IPS-20b (cell line): ENCODE results near the gene SEPTIN3.

Source experiments
- H3K27ac ChIP-seq: one replicate; pipeline ENCODE4 v1.5.1; 2013; ENCODE audit warnings: low read length
- H3K27me3 ChIP-seq: 2 replicates; pipeline ENCODE4 v1.6.1; 2013; ENCODE audit warnings: mild to moderate bottlenecking, low read length, inconsistent platforms; ENCODE audit not compliant: insufficient read depth
- H3K36me3 ChIP-seq: 2 replicates; pipeline ENCODE4 v1.6.1; 2013; ENCODE audit warnings: low read depth, mild to moderate bottlenecking, inconsistent platforms, low read length, moderate library complexity; ENCODE audit not compliant: insufficient read depth
- H3K4me1 ChIP-seq: 2 replicates; pipeline ENCODE4 v1.6.1; 2013; ENCODE audit warnings: mild to moderate bottlenecking, control low read depth, inconsistent platforms, low read length, moderate library complexity; ENCODE audit not compliant: insufficient read depth
- H3K4me3 ChIP-seq: 2 replicates; pipeline ENCODE4 v1.5.1; 2013; ENCODE audit warnings: mild to moderate bottlenecking, low read length, inconsistent platforms
- H3K9ac ChIP-seq: 2 replicates; pipeline ENCODE4 v1.6.1; 2013; ENCODE audit warnings: low read depth, mild to moderate bottlenecking, inconsistent platforms, low read length, moderate library complexity
- H3K9me3 ChIP-seq: 2 replicates; pipeline ENCODE4 v1.6.1; 2013; ENCODE audit warnings: mild to moderate bottlenecking, low read depth, low read length, inconsistent platforms; ENCODE audit not compliant: insufficient read depth

SEPTIN3 gene

DNA sequence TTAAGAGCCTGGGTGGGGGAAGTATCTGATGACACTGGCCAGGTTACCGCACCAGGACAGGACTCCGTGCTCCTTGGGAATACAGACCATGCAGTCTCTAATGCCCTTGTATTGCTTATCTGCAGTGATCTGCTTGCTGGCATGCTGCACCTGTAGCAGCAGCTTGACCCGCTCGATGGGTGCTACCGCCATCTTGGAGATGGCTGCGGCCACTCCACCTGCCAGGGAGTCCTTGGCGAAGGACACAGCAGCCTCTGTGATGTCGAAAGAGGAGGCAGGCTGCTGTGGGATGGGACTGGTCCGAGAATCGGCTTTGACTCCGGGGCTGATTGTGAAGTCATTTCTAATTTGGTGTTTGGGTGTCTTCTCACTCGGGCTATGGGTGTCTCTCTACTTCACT is 32.5 kb downstream of the SEPTIN3 start:
- Histone ChIP-seq H3K27ac (no peak overlapping the region), H3K36me3 (no peaks in the 10 kb centered on the region; the same call in 1 of the 2 replicates), H3K4me1 (no peaks in the 10 kb centered on the region), H3K9me3 (no peaks in the 10 kb centered on the region), H3K27me3 (peaks cover 3% of the 10 kb centered on the region), H3K4me3 (no peak overlapping the region), H3K9ac (no peak overlapping the region)

DNA sequence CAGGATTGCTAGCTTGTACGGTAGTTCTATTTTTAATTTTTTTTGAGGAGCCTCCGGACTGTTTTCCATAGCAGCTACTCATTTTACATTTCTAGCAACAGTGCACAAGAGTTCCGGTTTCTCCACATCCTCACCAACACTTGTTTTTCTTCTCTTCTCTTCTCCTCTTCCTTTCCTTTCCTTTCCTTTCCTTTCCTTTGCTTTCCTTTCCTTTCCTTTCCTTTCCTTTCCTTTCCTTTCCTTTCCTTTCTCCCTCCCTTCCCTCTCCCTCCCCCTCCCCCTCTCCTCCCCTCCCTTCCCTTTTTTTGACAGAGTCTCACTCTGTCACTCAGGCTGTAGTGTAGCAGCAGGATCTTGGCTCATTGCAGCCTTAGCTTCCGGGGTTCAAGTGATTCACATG is 38.7 kb downstream of the SEPTIN3 start:
- H3K36me3 ChIP-seq = no peaks in the 10 kb centered on the region
- no peaks in the 10 kb centered on the region for H3K4me1 ChIP-seq

GRCh38 chr22:42010778-42011177 is 41.5 kb downstream of the SEPTIN3 start:
- H3K4me3 ChIP-seq = no peak overlapping the region
- H3K27ac ChIP-seq = no peak overlapping the region
- H3K9me3 ChIP-seq = peaks cover 15% of the 10 kb centered on the region
- H3K4me1 ChIP-seq = no peaks in the 10 kb centered on the region
- H3K9ac ChIP-seq = no peak overlapping the region
- H3K36me3 ChIP-seq = no peaks in the 10 kb centered on the region
- H3K27me3 ChIP-seq = no peaks in the 10 kb centered on the region

More for the DNA sequence above, 38.7 kb downstream of the SEPTIN3 start:
- H3K27ac ChIP-seq = no peak overlapping the region
- H3K27me3 ChIP-seq = no peaks in the 10 kb centered on the region
- H3K4me3 ChIP-seq = no peak overlapping the region
- peaks cover 15% of the 10 kb centered on the region for H3K9me3 ChIP-seq
- H3K9ac ChIP-seq = no peak overlapping the region

DNA sequence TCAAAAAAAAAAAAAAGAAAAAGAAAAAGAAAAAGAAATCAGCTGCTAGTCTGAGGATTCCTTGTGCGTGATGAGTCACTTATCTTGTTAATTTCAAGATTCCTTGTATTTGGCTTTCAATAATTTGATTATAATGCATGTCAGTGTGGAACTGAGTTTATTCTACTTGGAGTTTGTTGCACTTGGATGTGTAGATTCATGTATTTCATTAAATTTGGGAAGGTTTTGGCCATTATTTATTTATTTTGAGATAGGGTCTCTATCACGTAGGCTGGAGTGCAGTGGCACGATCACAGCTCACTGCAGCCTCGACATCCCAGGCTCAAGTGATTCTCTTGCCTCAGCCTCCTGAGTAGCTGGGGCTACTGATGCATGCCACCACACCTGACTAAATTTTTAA is 44.1 kb downstream of the SEPTIN3 start:
- Histone ChIP-seq H3K4me3 (no peak overlapping the region), H3K27me3 (no peaks in the 10 kb centered on the region), H3K27ac (no peak overlapping the region), H3K4me1 (no peaks in the 10 kb centered on the region), H3K36me3 (no peaks in the 10 kb centered on the region), H3K9me3 (peaks cover 15% of the 10 kb centered on the region), H3K9ac (no peak overlapping the region)

- H3K27me3 ChIP-seq = 0 out of 2 replicates have a peak, but pooled peaks cover 5% of the 10 kb centered on the region
- H3K9ac ChIP-seq = no peak overlapping the region
- H3K4me1 ChIP-seq = no peaks in the 10 kb centered on the region
- no peak overlapping the region for H3K27ac ChIP-seq
- H3K4me3 ChIP-seq = no peak overlapping the region
- H3K36me3 ChIP-seq = no peaks in the 10 kb centered on the region
- H3K9me3 ChIP-seq = no peaks in the 10 kb centered on the region
Observed at GRCh38 chr22:42016111-42016510, 46.9 kb downstream of the SEPTIN3 start.

GRCh38 chr22:42018224-42018623 is 49.0 kb downstream of the SEPTIN3 start:
- H3K4me1 ChIP-seq = no peaks in the 10 kb centered on the region
- H3K9me3 ChIP-seq = no peaks in the 10 kb centered on the region
- no peaks in the 10 kb centered on the region for H3K36me3 ChIP-seq
- H3K9ac ChIP-seq = no peak overlapping the region
- 0 out of 2 replicates have a peak, but pooled peaks cover 5% of the 10 kb centered on the region for H3K27me3 ChIP-seq
- no peak overlapping the region for H3K27ac ChIP-seq
- no peak overlapping the region for H3K4me3 ChIP-seq
